Neural progenitor cell (in vitro differentiated cells): ENCODE results near the gene UMAD1. TPM values are rescaled to one million over a fixed set of nuclear protein-coding genes. Genes with fewer than 3 reads are reported as not detected.

Experiments used
- DNase-seq: peaks from one replicate; pipeline ENCODE4 v3.0.0-alpha.2; 2016; ENCODE audit warnings: low spot score
- H2AFZ ChIP-seq: fragments of 200-600 bp; sonication (generic); replicated peaks from 2 replicates; pipeline ENCODE4 v1.6.1; 2016; ENCODE audit warnings: antibody characterized with exemption
- H3F3A ChIP-seq: fragments of 200-600 bp; sonication (generic); 2 replicates; pipeline ENCODE4 v1.6.1; 2016; ENCODE audit warnings: antibody characterized with exemption, low read depth
- H3K27ac ChIP-seq: fragments of 200-600 bp; sonication (generic); 2 replicates; pipeline ENCODE4 v1.5.1; 2016; ENCODE audit warnings: mild to moderate bottlenecking
- H3K27me3 ChIP-seq: fragments of 200-600 bp; sonication (generic); 2 replicates; pipeline ENCODE4 v1.6.1; 2016; ENCODE audit warnings: mild to moderate bottlenecking, moderate library complexity
- H3K36me3 ChIP-seq: fragments of 200-600 bp; sonication (generic); 2 replicates; pipeline ENCODE4 v1.5.1; 2016
- H3K4me1 ChIP-seq: fragments of 200-600 bp; sonication (generic); 2 replicates; pipeline ENCODE4 v1.6.1; 2016; ENCODE audit warnings: mixed run types
- H3K4me2 ChIP-seq: fragments of 200-600 bp; sonication (generic); 2 replicates; pipeline ENCODE4 v1.6.1; 2016
- H3K4me3 ChIP-seq: fragments of 200-600 bp; sonication (generic); 2 replicates; pipeline ENCODE4 v1.5.1; 2016
- H3K79me2 ChIP-seq: fragments of 200-600 bp; sonication (generic); 2 replicates; pipeline ENCODE4 v1.6.1; 2016; ENCODE audit warnings: low read depth
- H3K9ac ChIP-seq: fragments of 200-600 bp; sonication (generic); 2 replicates; pipeline ENCODE4 v1.6.1; 2016
- H3K9me3 ChIP-seq: fragments of 200-600 bp; sonication (generic); 2 replicates; pipeline ENCODE4 v1.5.1; 2016; ENCODE audit warnings: low read depth
- H4K20me1 ChIP-seq: fragments of 200-600 bp; sonication (generic); 2 replicates; pipeline ENCODE4 v1.6.1; 2016; ENCODE audit warnings: low read depth
- H3K27ac Mint-ChIP-seq: 3 replicates; pipeline ENCODE4 v1.8.0; 2021; ENCODE audit warnings: mixed read lengths
- H3K27me3 Mint-ChIP-seq: 2 replicates; pipeline ENCODE4 v1.8.0; 2022; ENCODE audit warnings: low read depth, mild to moderate bottlenecking, inconsistent platforms, moderate library complexity, mixed read lengths; ENCODE audit not compliant: insufficient read depth
- H3K36me3 Mint-ChIP-seq: 3 replicates; pipeline ENCODE4 v1.8.0; 2021; ENCODE audit warnings: mixed read lengths
- H3K4me1 Mint-ChIP-seq: 3 replicates; pipeline ENCODE4 v1.8.0; 2021; ENCODE audit warnings: mixed read lengths
- H3K4me3 Mint-ChIP-seq: 3 replicates; pipeline ENCODE4 v1.8.0; 2021; ENCODE audit warnings: mild to moderate bottlenecking, moderate library complexity, mixed read lengths
- H3K9me3 Mint-ChIP-seq: 3 replicates; pipeline ENCODE4 v1.8.0; 2020; ENCODE audit warnings: mixed read lengths
- CTCF ChIP-seq: fragments of 200-600 bp; sonication (generic); IDR thresholded peaks from 2 replicates; pipeline ENCODE4 v1.5.1; 2017; ENCODE audit warnings: antibody characterized with exemption, mild to moderate bottlenecking
- EZH2 ChIP-seq: fragments of 200-600 bp; sonication (generic); IDR thresholded peaks from 2 replicates; pipeline ENCODE4 v1.6.1; 2017; ENCODE audit warnings: antibody characterized with exemption, mild to moderate bottlenecking, moderate library complexity
- EZH2phosphoT487 ChIP-seq: fragments of 200-600 bp; sonication (generic); IDR thresholded peaks from 2 replicates; pipeline ENCODE4 v1.6.1; 2017; ENCODE audit warnings: antibody characterized with exemption
- small RNA-seq: library from RNA; depleted of rRNA; stranded (forward); fragments of <200 nt; gene quantifications from one replicate; pipeline ENCODE3, GENCODE V24; 2015
- total RNA-seq: library from RNA; depleted of rRNA; stranded (reverse); fragments of >200 nt; gene quantifications from 2 replicates; pipeline ENCODE4 v1.2.3, GENCODE V29; 2015; ENCODE audit warnings: low replicate concordance

The UMAD1 gene
- total RNA-seq, 1 donor from 2014 or later = 23.0 TPM

GRCh38 chr7:7922684-7923385, 282.3 kb downstream of the UMAD1 start:
- Mint-ChIP-seq H3K4me1 (peaks cover 30% of the 10 kb centered on the region), H3K9me3 (no peaks in the 10 kb centered on the region), H3K4me3 (no peak overlapping the region), H3K36me3 (no peaks in the 10 kb centered on the region), H3K27ac (no peak overlapping the region), H3K27me3 (no peaks in the 10 kb centered on the region)
- Histone ChIP-seq H2AFZ (no peak overlapping the region), H4K20me1 (no peaks in the 10 kb centered on the region), H3K9me3 (no peaks in the 10 kb centered on the region), H3K9ac (no peak overlapping the region), H3K36me3 (no peaks in the 10 kb centered on the region), H3K4me3 (no peak overlapping the region), H3K27me3 (no peaks in the 10 kb centered on the region), H3K27ac (no peak overlapping the region), H3K4me2 (peak overlapping the region; percentile 42), H3K4me1 (peaks cover 41% of the 10 kb centered on the region), H3K79me2 (no peaks in the 10 kb centered on the region), H3F3A (no peaks in the 10 kb centered on the region)
- peak; percentile 36 for DNase-seq
- TF ChIP-seq CTCF (no peak), EZH2 (no peak), EZH2phosphoT487 (no peak)

GRCh38 chr7:7923818-7924217, 283.3 kb downstream of the UMAD1 start:
- Histone ChIP-seq H3K4me1 (peaks cover 41% of the 10 kb centered on the region), H3F3A (no peaks in the 10 kb centered on the region), H4K20me1 (no peaks in the 10 kb centered on the region), H3K4me3 (no peak overlapping the region), H3K36me3 (no peaks in the 10 kb centered on the region), H3K27ac (no peak overlapping the region), H2AFZ (no peak overlapping the region), H3K4me2 (peak overlapping the region; percentile 42), H3K27me3 (no peaks in the 10 kb centered on the region), H3K79me2 (no peaks in the 10 kb centered on the region), H3K9me3 (no peaks in the 10 kb centered on the region), H3K9ac (no peak overlapping the region)
- Mint-ChIP-seq H3K4me1 (peaks cover 30% of the 10 kb centered on the region), H3K9me3 (no peaks in the 10 kb centered on the region), H3K27ac (no peak overlapping the region), H3K4me3 (no peak overlapping the region), H3K36me3 (no peaks in the 10 kb centered on the region), H3K27me3 (no peaks in the 10 kb centered on the region)
- no peak for DNase-seq
- TF ChIP-seq EZH2 (no peak), EZH2phosphoT487 (no peak), CTCF (no peak)

- DNase-seq = peak; percentile 3
- Mint-ChIP-seq H3K9me3 (no peaks in the 10 kb centered on the region), H3K4me3 (no peak overlapping the region), H3K36me3 (no peaks in the 10 kb centered on the region), H3K4me1 (peaks cover 30% of the 10 kb centered on the region), H3K27ac (no peak overlapping the region), H3K27me3 (no peaks in the 10 kb centered on the region)
- Histone ChIP-seq H3K9ac (no peak overlapping the region), H2AFZ (peak overlapping the region; percentile 59), H3K4me3 (no peak overlapping the region), H3F3A (no peaks in the 10 kb centered on the region), H3K36me3 (no peaks in the 10 kb centered on the region), H3K9me3 (no peaks in the 10 kb centered on the region), H4K20me1 (no peaks in the 10 kb centered on the region), H3K27me3 (no peaks in the 10 kb centered on the region), H3K27ac (no peak overlapping the region), H3K4me2 (peak overlapping the region; percentile 42), H3K79me2 (no peaks in the 10 kb centered on the region), H3K4me1 (peaks cover 41% of the 10 kb centered on the region)
- no peak for TF ChIP-seq EZH2phosphoT487
- TF ChIP-seq CTCF = no peak
- TF ChIP-seq EZH2 = no peak
Observed at GRCh38 chr7:7924303-7924702, 283.8 kb downstream of the UMAD1 start.

Small RNA genes lying within 50 kb of the gene (small RNA-seq; reads per million reads assigned to genes)
- not detected for gene RNU6-534P

Other genes with a start within 250 kb of the UMAD1 start
- 0.43 and 0.60 TPM in 2 replicates for gene COL28A1, start 104.9 kb upstream of the UMAD1 start, total RNA-seq
- 62.0 and 62.2 TPM in 2 replicates for gene MIOS, start 73.9 kb upstream of the UMAD1 start, total RNA-seq
- 67.4 and 128 TPM in 2 replicates for gene RPA3, start 77.9 kb downstream of the UMAD1 start, total RNA-seq